Stimulated activated CD8-positive, alpha-beta memory T cell treated with anti-CD3 and anti-CD28 coated beads, Interleukin-7, amount 100 ng/mL, for 1 hour (primary cell): ENCODE results near the gene MAGEA2.
"Not testable (repeated sequence)": the region's sequence is repeated elsewhere in the genome, so short reads cannot be mapped to it uniquely, and the experiment has no call there.

Experiments
- DNase-seq, 2 donors: peaks; one replicate each; pipeline ENCODE4 v3.0.0-alpha.2; 2020; ENCODE audit warnings: low read depth in 2 of 2

MAGEA2 gene

DNA sequence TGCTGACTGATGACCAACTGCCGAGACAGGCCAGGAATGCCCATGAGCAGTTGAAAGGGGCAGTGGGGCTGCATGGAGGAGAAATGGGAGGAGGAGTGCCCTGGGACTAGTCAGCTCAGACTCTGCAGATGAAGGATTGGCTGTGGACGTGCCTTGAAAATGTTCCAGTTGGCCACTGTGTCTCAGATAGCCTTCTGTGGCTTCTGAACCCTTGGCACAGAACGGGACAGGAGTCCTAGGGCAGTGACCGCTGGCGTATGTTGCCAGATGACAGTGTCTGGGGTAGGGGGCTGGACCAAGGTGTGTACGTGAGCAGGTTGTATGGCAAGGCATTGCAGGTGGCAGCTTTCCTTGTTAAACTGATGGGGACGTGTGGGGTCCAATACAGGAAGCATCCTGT is 47.1 kb downstream of the MAGEA2 start:
- not testable (repeated sequence) for DNase-seq

DNA sequence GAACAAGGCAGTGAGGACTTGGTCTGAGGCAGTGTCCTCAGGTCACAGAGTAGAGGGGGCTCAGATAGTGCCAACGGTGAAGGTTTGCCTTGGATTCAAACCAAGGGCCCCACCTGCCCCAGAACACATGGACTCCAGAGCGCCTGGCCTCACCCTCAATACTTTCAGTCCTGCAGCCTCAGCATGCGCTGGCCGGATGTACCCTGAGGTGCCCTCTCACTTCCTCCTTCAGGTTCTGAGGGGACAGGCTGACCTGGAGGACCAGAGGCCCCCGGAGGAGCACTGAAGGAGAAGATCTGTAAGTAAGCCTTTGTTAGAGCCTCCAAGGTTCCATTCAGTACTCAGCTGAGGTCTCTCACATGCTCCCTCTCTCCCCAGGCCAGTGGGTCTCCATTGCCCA is 53.3 kb downstream of the MAGEA2 start:
- DNase-seq: not testable (repeated sequence)
